ENCODE measurements around the gene SCNN1B. TPM values are rescaled to one million over a fixed set of nuclear protein-coding genes. Genes with fewer than 3 reads are reported as not detected.

SCNN1B gene
- total and polyA plus RNA-seq, 8 donors = 0.47 to 2.3 (median 1.0) TPM

- DNase-seq = no peak
- Histone ChIP-seq H3K27me3 (no peaks in the 10 kb centered on the region), H3K4me1 (peaks cover 0 to 14% (median 6%) of the 10 kb centered on the region in 3 donors), H3K36me3 (no peaks in the 10 kb centered on the region), H3K4me3 (no peak overlapping the region), H3K9me3 (no peaks in the 10 kb centered on the region), H3K27ac (no peak overlapping the region)
- no peak for FAIRE-seq
- WGBS, 2 donors = 91 to 98% methylated on average over 5 of the region's 5 CpGs
- no peak for TF ChIP-seq CTCF (IDR thresholded peaks at IDR 0.05)
- no peak for ATAC-seq
- intact Hi-C loops (cut with DNase I) = no loop called here
These were observed 35.9 kb downstream of the SCNN1B start for GRCh38 chr16:23337836-23338550.

- Histone ChIP-seq H3K27ac (no peak overlapping the region), H3K9me3 (no peaks in the 10 kb centered on the region), H3K27me3 (no peaks in the 10 kb centered on the region), H3K4me3 (no peak overlapping the region), H3K4me1 (peaks cover 0 to 11% (median 3%) of the 10 kb centered on the region in 3 donors), H3K36me3 (no peaks in the 10 kb centered on the region)
- no peak for TF ChIP-seq CTCF (IDR thresholded peaks at IDR 0.05)
- DNase-seq = no peak
- intact Hi-C loops (cut with DNase I) = no loop called here
- ATAC-seq = no peak
- FAIRE-seq = no peak
- WGBS, 2 donors = 89 to 93% methylated on average over 3 of the region's 3 CpGs
These were observed 37.7 kb downstream of the SCNN1B start for GRCh38 chr16:23339787-23340186.

- H3K4me3 ChIP-seq = no peak overlapping the region
- no peak overlapping the region for H3K27ac ChIP-seq
- no peak for ATAC-seq
- WGBS, 2 donors = 67 to 73% methylated on average over 5 of the region's 5 CpGs
- no peak for DNase-seq
- H3K4me1 ChIP-seq = no peaks in the 10 kb centered on the region
- no peak for TF ChIP-seq CTCF (IDR thresholded peaks at IDR 0.05)
- H3K27me3 ChIP-seq = no peaks in the 10 kb centered on the region
- no peaks in the 10 kb centered on the region for H3K9me3 ChIP-seq
- intact Hi-C loops (cut with DNase I) = no loop called here
- H3K36me3 ChIP-seq = no peaks in the 10 kb centered on the region
- FAIRE-seq = no peak
These were observed 40.1 kb downstream of the SCNN1B start for GRCh38 chr16:23342083-23342640.

- Histone ChIP-seq H3K36me3 (no peaks in the 10 kb centered on the region), H3K4me3 (no peak overlapping the region), H3K9me3 (no peaks in the 10 kb centered on the region), H3K27ac (no peak overlapping the region), H3K4me1 (no peaks in the 10 kb centered on the region), H3K27me3 (no peaks in the 10 kb centered on the region)
- TF ChIP-seq CTCF (IDR thresholded peaks at IDR 0.05) = no peak
- 64 to 73% methylated on average over 5 of the region's 5 CpGs for WGBS, 2 donors
- FAIRE-seq = no peak
- ATAC-seq = no peak
- no peak for DNase-seq
- intact Hi-C loops (cut with DNase I) = no loop called here
These were observed 41.8 kb downstream of the SCNN1B start for GRCh38 chr16:23343643-23344612.

Measured in pancreas (tissue), 10 donors.